GM19438 (cell line): ENCODE data around the gene FOXP4.

Source experiments
- ATAC-seq: cut with Tn5 transposase; IDR thresholded peaks from one replicate; pipeline ENCODE4 v1.9.1; 2021; ENCODE audit warnings: low read depth; ENCODE audit not compliant: unreplicated experiment

Gene FOXP4

DNA sequence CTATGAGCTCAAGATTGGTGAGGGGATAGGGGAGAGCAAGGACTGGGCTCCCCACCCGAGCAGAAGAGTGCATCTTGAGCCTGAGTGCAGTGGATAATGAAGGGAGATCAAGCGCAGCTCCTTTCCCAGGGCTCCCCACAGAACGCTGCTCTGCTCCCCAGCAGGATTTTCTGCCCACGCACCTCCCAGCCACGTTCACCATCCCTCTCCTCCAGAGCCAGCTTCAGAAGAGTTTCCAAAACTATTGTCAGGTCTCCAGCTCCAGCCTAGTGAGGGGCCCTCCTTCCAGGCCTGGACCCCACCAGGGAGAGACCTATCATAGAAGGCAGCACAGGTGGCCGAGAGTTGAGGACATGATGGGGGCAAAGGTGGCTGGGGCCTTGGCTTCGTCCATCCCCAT is 34.5 kb downstream of the FOXP4 start:
- no peak for ATAC-seq

- no peak for ATAC-seq
These were observed 35.3 kb downstream of the FOXP4 start for GRCh38 chr6:41581381-41581991.

- ATAC-seq, result no peak
These were observed 36.4 kb downstream of the FOXP4 start for GRCh38 chr6:41582540-41582939.

GRCh38 chr6:41583565-41583964 is 37.4 kb downstream of the FOXP4 start:
- no peak for ATAC-seq

DNA sequence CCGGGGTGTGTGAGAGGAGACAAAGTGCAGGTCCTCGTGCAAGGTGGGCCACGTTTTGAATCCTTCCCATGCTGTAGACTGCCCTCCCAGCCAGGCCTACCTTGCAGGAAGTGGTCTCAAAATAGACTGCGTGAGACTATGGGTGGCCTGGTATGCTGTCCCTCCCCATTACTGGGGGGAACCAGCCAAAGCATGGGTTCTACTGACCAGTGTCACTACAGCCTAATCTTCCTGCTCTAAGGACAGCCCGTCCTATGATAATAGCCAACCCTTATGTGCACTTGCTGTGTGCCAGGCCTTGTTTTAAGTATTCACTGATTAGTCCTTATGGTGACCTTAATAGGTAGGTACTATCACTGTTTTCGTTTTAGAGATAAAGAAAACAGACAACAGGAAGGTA is 38.0 kb downstream of the FOXP4 start:
- ATAC-seq, result no peak

- ATAC-seq, result no peak
These were observed 38.6 kb downstream of the FOXP4 start for GRCh38 chr6:41584668-41585205.

GRCh38 chr6:41585605-41586004 is 39.4 kb downstream of the FOXP4 start:
- no peak for ATAC-seq

DNA sequence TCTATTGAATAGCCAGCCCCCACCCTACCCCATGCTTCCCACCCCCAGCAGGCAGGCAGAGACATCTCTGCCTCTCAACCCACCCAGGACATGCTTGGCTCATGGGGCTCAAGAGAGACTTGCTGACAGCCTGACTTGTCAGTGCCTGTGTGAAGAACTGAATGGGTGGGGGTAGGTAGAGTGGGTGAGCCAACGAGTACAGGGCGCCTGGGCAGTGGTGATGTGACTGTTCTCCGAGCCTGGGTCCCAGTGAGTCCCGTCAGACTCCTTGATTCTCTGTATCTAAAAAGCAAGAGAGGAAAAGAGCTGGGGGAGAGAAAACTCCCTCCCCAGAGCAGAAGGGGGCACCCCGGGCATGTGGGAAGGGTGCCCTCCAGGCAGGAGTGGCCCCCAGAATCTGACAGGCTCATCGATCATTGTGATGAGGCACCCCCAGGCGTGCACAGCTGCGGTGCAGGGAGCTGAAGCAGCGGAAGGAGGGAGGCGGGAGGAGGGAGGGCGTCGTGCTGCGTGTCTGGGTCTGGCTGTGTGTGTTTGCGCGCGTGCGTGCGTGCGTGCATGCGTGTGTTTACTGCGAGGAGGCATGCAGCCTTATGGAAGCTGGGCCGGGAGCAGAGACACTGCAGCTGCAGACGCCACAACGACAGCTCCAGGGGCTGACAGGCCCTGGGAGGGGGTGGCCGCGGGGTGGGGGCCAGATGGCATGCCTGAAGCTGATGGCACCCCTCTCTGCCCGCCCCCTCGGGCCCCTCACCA is 40.2 kb downstream of the FOXP4 start:
- no peak for ATAC-seq

DNA sequence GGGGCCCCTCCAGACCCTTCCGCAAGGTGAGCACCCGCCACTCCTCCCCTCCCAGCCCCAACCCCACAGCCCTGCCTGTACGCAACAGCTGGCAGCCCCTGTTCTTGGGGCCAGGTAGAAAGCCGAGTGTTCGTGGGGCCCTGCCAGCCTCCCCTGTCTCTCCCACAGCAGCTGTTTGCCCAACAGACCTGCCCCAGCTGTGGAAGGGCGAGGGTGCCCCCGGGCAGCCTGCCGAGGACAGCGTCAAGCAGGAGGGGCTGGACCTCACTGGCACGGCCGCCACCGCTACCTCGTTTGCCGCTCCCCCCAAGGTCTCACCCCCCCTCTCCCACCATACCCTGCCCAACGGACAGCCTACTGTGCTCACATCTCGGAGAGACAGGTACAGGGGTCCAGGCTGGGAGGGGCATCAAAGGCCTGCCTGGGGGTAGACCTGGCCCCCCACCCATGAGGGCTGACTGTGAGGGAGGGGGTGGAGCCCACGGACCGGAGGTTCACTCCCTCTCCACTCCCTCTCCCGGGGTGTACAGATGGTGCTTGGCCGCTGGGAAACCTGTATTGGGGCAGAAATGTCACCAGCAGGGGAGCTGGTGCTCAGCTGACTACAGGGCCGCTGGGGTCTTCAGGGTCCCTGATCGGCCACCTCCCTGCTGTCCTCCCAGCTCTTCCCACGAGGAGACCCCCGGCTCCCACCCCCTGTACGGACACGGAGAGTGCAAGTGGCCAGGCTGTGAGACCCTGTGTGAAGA is 41.1 kb downstream of the FOXP4 start:
- ATAC-seq, result no peak

- ATAC-seq, result no peak
These were observed 41.9 kb downstream of the FOXP4 start for GRCh38 chr6:41588111-41588510.

- ATAC-seq, result no peak
These were observed 43.0 kb downstream of the FOXP4 start for GRCh38 chr6:41589223-41589622.

GRCh38 chr6:41589636-41590622 is 43.7 kb downstream of the FOXP4 start:
- ATAC-seq, result no peak

- ATAC-seq, result no peak
These were observed 44.9 kb downstream of the FOXP4 start for GRCh38 chr6:41591122-41591521.

GRCh38 chr6:41591859-41592502 is 45.8 kb downstream of the FOXP4 start:
- ATAC-seq, result no peak

- ATAC-seq, result no peak
These were observed 47.2 kb downstream of the FOXP4 start for GRCh38 chr6:41593406-41593805.

DNA sequence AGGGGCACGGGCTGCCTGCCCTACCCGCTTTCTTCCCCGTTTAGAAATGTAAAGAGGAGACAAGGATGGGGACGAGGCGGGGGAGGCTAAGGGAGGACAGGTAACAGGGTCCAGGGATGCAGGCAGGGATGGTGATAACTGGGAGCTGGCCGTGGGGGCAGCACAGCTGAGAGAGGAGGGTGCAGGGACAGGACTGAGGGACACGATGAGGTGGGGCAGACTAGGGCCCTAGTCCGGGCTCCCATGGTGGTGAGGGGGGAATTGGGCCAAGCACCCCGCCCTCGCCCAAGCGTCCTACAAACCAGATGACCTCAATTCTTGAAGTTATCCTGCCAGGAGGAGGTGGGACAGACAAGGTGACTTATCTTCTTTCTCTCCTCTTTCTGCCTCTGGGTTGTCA is 47.7 kb downstream of the FOXP4 start:
- ATAC-seq, result no peak

DNA sequence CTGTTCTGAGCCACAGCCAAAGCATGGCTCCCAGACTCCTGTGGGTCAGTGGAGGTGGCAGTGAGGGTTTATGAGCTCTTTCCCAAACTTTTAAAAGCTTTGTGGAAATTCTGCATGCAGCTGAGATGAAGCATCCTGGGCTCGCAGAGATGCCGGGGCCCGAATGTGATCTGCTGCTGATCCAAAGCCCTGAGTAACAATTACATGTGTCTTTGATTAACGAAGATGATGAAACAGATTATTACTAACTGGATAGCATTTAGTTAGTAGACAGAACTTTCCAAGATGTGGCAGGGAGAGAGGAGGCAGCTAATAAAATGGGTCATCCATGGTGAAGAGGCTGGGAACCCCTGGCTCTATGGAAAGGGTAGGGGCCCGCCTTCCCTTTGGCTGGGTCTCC is 48.1 kb downstream of the FOXP4 start:
- ATAC-seq, result no peak

GRCh38 chr6:41594766-41595165 is 48.6 kb downstream of the FOXP4 start:
- no peak for ATAC-seq

DNA sequence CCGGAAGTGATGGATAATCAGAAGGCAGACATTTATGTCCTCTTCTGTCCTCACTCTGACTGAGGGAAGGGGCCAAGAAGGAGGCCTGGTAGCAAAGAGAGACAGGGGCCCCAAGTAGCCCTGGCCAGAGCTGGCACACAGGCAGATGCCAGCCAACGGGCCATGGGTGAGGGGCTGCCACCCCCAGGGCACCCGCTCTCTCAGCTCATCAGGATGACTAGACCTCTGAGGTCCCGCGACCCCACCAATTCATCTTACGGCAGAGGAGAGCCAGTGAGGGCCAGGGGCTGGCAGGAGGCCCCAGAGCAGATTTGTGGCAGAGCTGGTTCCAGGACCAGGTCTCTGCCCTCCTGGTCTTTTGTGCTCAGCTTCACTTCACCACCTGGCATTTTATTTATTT is 49.0 kb downstream of the FOXP4 start:
- no peak for ATAC-seq
